Liver (tissue), 9 donors: ENCODE data around the gene IRF3. TPM values are rescaled to one million over a fixed set of nuclear protein-coding genes. Genes with fewer than 3 reads are reported as not detected.

Source experiments
- DNase-seq: peaks from one replicate; pipeline ENCODE4 v3.0.0-alpha.2; 2017; ENCODE audit warnings: low spot score
- H3K27ac ChIP-seq, 2 donors: one replicate each; pipeline ENCODE4 v1.7.0; 2013; ENCODE audit warnings: inconsistent platforms in 2 of 2, low read length in 2 of 2, control low read depth in 1 of 2, low read depth in 1 of 2, mild to moderate bottlenecking in 1 of 2
- H3K27me3 ChIP-seq, 4 donors: one replicate each; pipeline versions ENCODE4 v1.6.1 to v1.7.0; 2013; ENCODE audit warnings: low read length in 3 of 4, inconsistent platforms in 1 of 4, mild to moderate bottlenecking in 1 of 4, moderate library complexity in 1 of 4; ENCODE audit not compliant: control insufficient read depth in 4 of 4, insufficient read depth in 4 of 4
- H3K36me3 ChIP-seq, 4 donors: one replicate each; pipeline versions ENCODE4 v1.6.1 to v1.7.0; 2013; ENCODE audit warnings: low read length in 3 of 4, mild to moderate bottlenecking in 3 of 4, low read depth in 1 of 4, moderate library complexity in 1 of 4; ENCODE audit not compliant: control insufficient read depth in 4 of 4, insufficient read depth in 3 of 4
- H3K4me1 ChIP-seq, 4 donors: one replicate each; pipeline versions ENCODE4 v1.6.1 to v1.7.0; 2013; ENCODE audit warnings: low read length in 3 of 4, mild to moderate bottlenecking in 3 of 4, moderate library complexity in 1 of 4; ENCODE audit not compliant: control insufficient read depth in 4 of 4, insufficient read depth in 4 of 4
- H3K4me3 ChIP-seq, 3 donors: one replicate each; pipeline versions ENCODE4 v1.6.1 to v1.7.0; 2013; ENCODE audit warnings: low read length in 3 of 3, control low read depth in 1 of 3, low read depth in 1 of 3, mild to moderate bottlenecking in 1 of 3
- H3K9ac ChIP-seq, 2 donors: one replicate each; pipeline ENCODE4 v1.7.0; 2013; ENCODE audit warnings: low read length in 2 of 2, mild to moderate bottlenecking in 2 of 2, moderate library complexity in 2 of 2, control low read depth in 1 of 2, low read depth in 1 of 2
- H3K9me3 ChIP-seq, 4 donors: one replicate each; pipeline versions ENCODE4 v1.6.1 to v1.7.0; 2013; ENCODE audit warnings: low read length in 3 of 4; ENCODE audit not compliant: control insufficient read depth in 4 of 4
- EGR1 ChIP-seq, 2 donors: IDR thresholded peaks; 2 replicates each; pipeline ENCODE4 v1.6.1; 2016 to 2018; ENCODE audit warnings: antibody characterized with exemption in 2 of 2, low read depth in 2 of 2
- FOXA1 ChIP-seq: IDR thresholded peaks from 2 replicates; pipeline ENCODE4 v1.6.1; 2016; ENCODE audit warnings: antibody characterized with exemption
- FOXA2 ChIP-seq: IDR thresholded peaks from 2 replicates; pipeline ENCODE4 v1.6.1; 2016; ENCODE audit warnings: antibody characterized with exemption
- GABPA ChIP-seq, 2 donors: IDR thresholded peaks in 1 of 2; conservative IDR thresholded peaks in 1 of 2; 2 replicates each; pipeline ENCODE4 v1.6.1; 2016; ENCODE audit warnings: antibody characterized with exemption in 2 of 2, mild to moderate bottlenecking in 1 of 2, moderate library complexity in 1 of 2
- HNF4A ChIP-seq, 2 donors: conservative IDR thresholded peaks; 2 replicates each; pipeline ENCODE4 v1.6.1; 2016; ENCODE audit warnings: antibody characterized with exemption in 2 of 2, mild to moderate bottlenecking in 2 of 2
- HNF4G ChIP-seq: IDR thresholded peaks from 2 replicates; pipeline ENCODE4 v1.6.1; 2016; ENCODE audit warnings: antibody characterized with exemption
- JUND ChIP-seq, 2 donors: IDR thresholded peaks; 2 replicates each; pipeline ENCODE4 v1.6.1; 2016; ENCODE audit warnings: antibody characterized with exemption in 2 of 2
- NR2F2 ChIP-seq: IDR thresholded peaks from 2 replicates; pipeline ENCODE4 v1.6.1; 2016; ENCODE audit warnings: antibody characterized with exemption
- RAD21 ChIP-seq, 2 donors: IDR thresholded peaks; 2 replicates each; pipeline ENCODE4 v1.6.1; 2016; ENCODE audit warnings: antibody characterized with exemption in 2 of 2, mild to moderate bottlenecking in 2 of 2
- RXRA ChIP-seq, 2 donors: IDR thresholded peaks; 2 replicates each; pipeline ENCODE4 v1.6.1; 2017 to 2018; ENCODE audit warnings: antibody characterized with exemption in 2 of 2, mild to moderate bottlenecking in 1 of 2
- SP1 ChIP-seq: IDR thresholded peaks from 2 replicates; pipeline ENCODE4 v1.6.1; 2018; ENCODE audit warnings: antibody characterized with exemption, mild to moderate bottlenecking
- TAF1 ChIP-seq: conservative IDR thresholded peaks from 2 replicates; pipeline ENCODE4 v1.6.1; 2016; ENCODE audit warnings: antibody characterized with exemption, mild to moderate bottlenecking
- YY1 ChIP-seq: IDR thresholded peaks from 2 replicates; pipeline ENCODE4 v1.6.1; 2016; ENCODE audit warnings: antibody characterized with exemption, mild to moderate bottlenecking
- WGBS: extraction: QIAGEN DNeasy Blood & Tissue Kit; methylation state at CpG from one replicate; pipeline ENCODE4 v1.1.7; 2013; 5-methylcytosine and 5-hydroxymethylcytosine counted together
- polyA plus RNA-seq, 2 donors: library from polyadenylated mRNA; stranded (reverse) in 1 of 2; unstranded in 1 of 2; fragments of 200-250 nt in 1 of 2; fragments of >200 nt in 1 of 2; fragmentation: Nextera tagmentation in 1 of 2; extraction: Ambion mirVana in 1 of 2; gene quantifications; one replicate each; pipeline versions ENCODE4 v1.2.1 to v1.2.3, GENCODE V29; 2013 to 2015
- total RNA-seq, 2 donors: library from RNA; depleted of rRNA; stranded (reverse); fragments of >200 nt; gene quantifications; one replicate each; pipeline ENCODE4 v1.2.3, GENCODE V29; 2014
- TF ChIP-seq, protein P1 (sequence below): IDR thresholded peaks from 2 replicates; pipeline ENCODE4 v1.6.1; 2016; ENCODE audit warnings: antibody characterized with exemption, mild to moderate bottlenecking
- TF ChIP-seq, protein P2 (sequence below): IDR thresholded peaks from 2 replicates; pipeline ENCODE4 v1.6.1; 2016; ENCODE audit warnings: antibody characterized with exemption
- TF ChIP-seq, protein P3 (sequence below): IDR thresholded peaks from 2 replicates; pipeline ENCODE4 v1.6.1; 2016; ENCODE audit warnings: antibody characterized with exemption
- TF ChIP-seq, protein P4 (sequence below): fragments of 150-350 bp; IDR thresholded peaks from 2 replicates; pipeline ENCODE4 v1.5.1; 2017; ENCODE audit warnings: improper control_type of control experiment, low read depth, low read length; ENCODE audit not compliant: missing input control
- TF ChIP-seq, protein P5 (sequence below): IDR thresholded peaks from 2 replicates; pipeline ENCODE4 v1.6.1; 2016; ENCODE audit warnings: antibody characterized with exemption
- donor health status: healthy.
- donor health status: healthy.
- donor health status: healthy.
- donor health status: healthy.
- donor health status: healthy.

Gene IRF3
- total and polyA plus RNA-seq, 4 donors: 18.2 to 33.6 (median 28.1) TPM

DNA sequence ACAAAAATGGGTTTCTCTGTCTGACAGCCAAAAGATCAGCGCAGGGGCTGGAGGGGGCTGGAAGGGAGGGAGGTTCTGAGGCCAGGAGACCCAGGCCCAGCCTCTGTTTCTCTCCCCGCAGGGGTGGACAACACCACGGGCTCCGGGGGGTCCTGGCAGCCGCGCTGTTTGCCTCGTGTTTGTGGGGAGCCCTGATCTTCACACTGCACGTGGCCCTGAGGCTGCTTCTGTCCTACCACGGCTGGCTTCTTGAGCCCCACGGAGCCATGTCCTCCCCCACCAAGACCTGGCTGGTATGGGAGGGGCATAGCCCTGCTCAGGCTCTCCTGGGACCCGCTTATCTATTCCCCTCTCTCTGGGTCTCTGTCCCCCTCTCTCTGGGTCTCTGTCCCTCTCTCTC lies 34.9 kb upstream of the IRF3 start:
- DNase-seq: no peak
- H3K9ac ChIP-seq: no peak overlapping the region

DNA sequence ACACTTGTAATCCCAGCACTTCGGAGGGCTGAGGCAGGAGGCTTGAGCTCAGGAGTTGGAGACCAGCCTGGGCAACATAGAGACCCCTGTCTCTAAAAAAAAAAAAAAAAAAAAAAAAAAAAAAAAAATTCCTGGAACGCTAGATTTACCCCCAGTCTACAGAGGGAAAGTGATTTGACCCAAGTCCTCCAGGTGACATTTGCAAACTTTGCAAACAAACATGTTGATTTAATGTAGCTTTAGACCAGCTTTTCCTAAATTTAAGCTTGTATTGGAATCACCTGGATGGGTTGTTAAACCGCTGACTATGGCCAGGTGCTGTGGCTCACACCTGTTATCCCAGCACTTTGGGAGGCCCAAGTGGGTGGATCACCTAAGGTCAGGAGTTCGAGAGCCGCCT lies 33.7 kb upstream of the IRF3 start:
- H3K9ac ChIP-seq: no peak overlapping the region
- no peaks in the 10 kb centered on the region for H3K36me3 ChIP-seq
- H3K4me3 ChIP-seq: no peak overlapping the region
- H3K4me1 ChIP-seq: no peaks in the 10 kb centered on the region
- no peaks in the 10 kb centered on the region for H3K27me3 ChIP-seq
- WGBS: 85% methylated on average over 5 of the region's 5 CpGs
- no peaks in the 10 kb centered on the region for H3K9me3 ChIP-seq
- no peak for DNase-seq
- H3K27ac ChIP-seq: no peak overlapping the region
- TF ChIP-seq SP1 (no peak), EGR1 (IDR thresholded peaks at IDR 0.05; ENCODE audit: low read depth in 2 of 2) (no peak), NR2F2 (no peak), RAD21 (IDR thresholded peaks at IDR 0.05) (no peak), JUND (IDR thresholded peaks at IDR 0.05) (no peak), HNF4A (conservative IDR thresholded peaks at IDR 0.05) (no peak), FOXA2 (no peak)
- TF ChIP-seq, protein P1, sequence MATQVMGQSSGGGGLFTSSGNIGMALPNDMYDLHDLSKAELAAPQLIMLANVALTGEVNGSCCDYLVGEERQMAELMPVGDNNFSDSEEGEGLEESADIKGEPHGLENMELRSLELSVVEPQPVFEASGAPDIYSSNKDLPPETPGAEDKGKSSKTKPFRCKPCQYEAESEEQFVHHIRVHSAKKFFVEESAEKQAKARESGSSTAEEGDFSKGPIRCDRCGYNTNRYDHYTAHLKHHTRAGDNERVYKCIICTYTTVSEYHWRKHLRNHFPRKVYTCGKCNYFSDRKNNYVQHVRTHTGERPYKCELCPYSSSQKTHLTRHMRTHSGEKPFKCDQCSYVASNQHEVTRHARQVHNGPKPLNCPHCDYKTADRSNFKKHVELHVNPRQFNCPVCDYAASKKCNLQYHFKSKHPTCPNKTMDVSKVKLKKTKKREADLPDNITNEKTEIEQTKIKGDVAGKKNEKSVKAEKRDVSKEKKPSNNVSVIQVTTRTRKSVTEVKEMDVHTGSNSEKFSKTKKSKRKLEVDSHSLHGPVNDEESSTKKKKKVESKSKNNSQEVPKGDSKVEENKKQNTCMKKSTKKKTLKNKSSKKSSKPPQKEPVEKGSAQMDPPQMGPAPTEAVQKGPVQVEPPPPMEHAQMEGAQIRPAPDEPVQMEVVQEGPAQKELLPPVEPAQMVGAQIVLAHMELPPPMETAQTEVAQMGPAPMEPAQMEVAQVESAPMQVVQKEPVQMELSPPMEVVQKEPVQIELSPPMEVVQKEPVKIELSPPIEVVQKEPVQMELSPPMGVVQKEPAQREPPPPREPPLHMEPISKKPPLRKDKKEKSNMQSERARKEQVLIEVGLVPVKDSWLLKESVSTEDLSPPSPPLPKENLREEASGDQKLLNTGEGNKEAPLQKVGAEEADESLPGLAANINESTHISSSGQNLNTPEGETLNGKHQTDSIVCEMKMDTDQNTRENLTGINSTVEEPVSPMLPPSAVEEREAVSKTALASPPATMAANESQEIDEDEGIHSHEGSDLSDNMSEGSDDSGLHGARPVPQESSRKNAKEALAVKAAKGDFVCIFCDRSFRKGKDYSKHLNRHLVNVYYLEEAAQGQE: no peak
- TF ChIP-seq, protein P2, sequence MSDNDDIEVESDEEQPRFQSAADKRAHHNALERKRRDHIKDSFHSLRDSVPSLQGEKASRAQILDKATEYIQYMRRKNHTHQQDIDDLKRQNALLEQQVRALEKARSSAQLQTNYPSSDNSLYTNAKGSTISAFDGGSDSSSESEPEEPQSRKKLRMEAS: no peak

More for the DNA sequence above, 34.9 kb upstream of the IRF3 start:
- TF ChIP-seq RXRA (IDR thresholded peaks at IDR 0.05) (no peak), TAF1 (no peak), FOXA2 (no peak), NR2F2 (no peak), SP1 (no peak), YY1 (no peak), FOXA1 (no peak), EGR1 (IDR thresholded peaks at IDR 0.05; ENCODE audit: low read depth in 2 of 2) (no peak), GABPA (IDR thresholded peaks at IDR 0.05 in 1 of 2, conservative IDR thresholded peaks at IDR 0.05 in 1 of 2) (no peak), RAD21 (IDR thresholded peaks at IDR 0.05) (no peak), HNF4G (no peak), HNF4A (conservative IDR thresholded peaks at IDR 0.05) (no peak), JUND (IDR thresholded peaks at IDR 0.05) (no peak)
- TF ChIP-seq, protein P2: no peak
- TF ChIP-seq, protein P3, sequence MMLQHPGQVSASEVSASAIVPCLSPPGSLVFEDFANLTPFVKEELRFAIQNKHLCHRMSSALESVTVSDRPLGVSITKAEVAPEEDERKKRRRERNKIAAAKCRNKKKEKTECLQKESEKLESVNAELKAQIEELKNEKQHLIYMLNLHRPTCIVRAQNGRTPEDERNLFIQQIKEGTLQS: no peak
- TF ChIP-seq, protein P1: no peak
- TF ChIP-seq, protein P4, sequence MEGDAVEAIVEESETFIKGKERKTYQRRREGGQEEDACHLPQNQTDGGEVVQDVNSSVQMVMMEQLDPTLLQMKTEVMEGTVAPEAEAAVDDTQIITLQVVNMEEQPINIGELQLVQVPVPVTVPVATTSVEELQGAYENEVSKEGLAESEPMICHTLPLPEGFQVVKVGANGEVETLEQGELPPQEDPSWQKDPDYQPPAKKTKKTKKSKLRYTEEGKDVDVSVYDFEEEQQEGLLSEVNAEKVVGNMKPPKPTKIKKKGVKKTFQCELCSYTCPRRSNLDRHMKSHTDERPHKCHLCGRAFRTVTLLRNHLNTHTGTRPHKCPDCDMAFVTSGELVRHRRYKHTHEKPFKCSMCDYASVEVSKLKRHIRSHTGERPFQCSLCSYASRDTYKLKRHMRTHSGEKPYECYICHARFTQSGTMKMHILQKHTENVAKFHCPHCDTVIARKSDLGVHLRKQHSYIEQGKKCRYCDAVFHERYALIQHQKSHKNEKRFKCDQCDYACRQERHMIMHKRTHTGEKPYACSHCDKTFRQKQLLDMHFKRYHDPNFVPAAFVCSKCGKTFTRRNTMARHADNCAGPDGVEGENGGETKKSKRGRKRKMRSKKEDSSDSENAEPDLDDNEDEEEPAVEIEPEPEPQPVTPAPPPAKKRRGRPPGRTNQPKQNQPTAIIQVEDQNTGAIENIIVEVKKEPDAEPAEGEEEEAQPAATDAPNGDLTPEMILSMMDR: no peak
- TF ChIP-seq, protein P5, sequence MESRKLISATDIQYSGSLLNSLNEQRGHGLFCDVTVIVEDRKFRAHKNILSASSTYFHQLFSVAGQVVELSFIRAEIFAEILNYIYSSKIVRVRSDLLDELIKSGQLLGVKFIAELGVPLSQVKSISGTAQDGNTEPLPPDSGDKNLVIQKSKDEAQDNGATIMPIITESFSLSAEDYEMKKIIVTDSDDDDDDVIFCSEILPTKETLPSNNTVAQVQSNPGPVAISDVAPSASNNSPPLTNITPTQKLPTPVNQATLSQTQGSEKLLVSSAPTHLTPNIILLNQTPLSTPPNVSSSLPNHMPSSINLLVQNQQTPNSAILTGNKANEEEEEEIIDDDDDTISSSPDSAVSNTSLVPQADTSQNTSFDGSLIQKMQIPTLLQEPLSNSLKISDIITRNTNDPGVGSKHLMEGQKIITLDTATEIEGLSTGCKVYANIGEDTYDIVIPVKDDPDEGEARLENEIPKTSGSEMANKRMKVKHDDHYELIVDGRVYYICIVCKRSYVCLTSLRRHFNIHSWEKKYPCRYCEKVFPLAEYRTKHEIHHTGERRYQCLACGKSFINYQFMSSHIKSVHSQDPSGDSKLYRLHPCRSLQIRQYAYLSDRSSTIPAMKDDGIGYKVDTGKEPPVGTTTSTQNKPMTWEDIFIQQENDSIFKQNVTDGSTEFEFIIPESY: no peak
- Histone ChIP-seq H3K36me3 (no peaks in the 10 kb centered on the region), H3K9me3 (no peaks in the 10 kb centered on the region), H3K4me1 (no peaks in the 10 kb centered on the region), H3K27ac (no peak overlapping the region), H3K4me3 (no peak overlapping the region), H3K27me3 (no peaks in the 10 kb centered on the region)
- 55% methylated on average over 11 of the region's 11 CpGs for WGBS
